GM23338 (cell line): ENCODE results near the gene BCLAF3. TPM values are rescaled to one million over a fixed set of nuclear protein-coding genes. Genes with fewer than 3 reads are reported as not detected.

Source experiments
- ATAC-seq: fragments of 200-7000 bp; cut with Tn5 transposase; 3 replicates; pipeline ENCODE4 v1.9.1; 2020
- DNase-seq: peaks from one replicate; pipeline ENCODE4 v3.0.0-alpha.2; 2015; ENCODE audit warnings: low spot score
- H2AFZ ChIP-seq: fragments of 200-600 bp; sonication (generic); 2 replicates; pipeline ENCODE4 v1.8.0; 2016; ENCODE audit warnings: antibody characterized with exemption, mild to moderate bottlenecking, moderate library complexity
- H3F3A ChIP-seq: fragments of 200-600 bp; sonication (generic); replicated peaks from 2 replicates; pipeline ENCODE4 v1.8.0; 2017; ENCODE audit warnings: antibody characterized with exemption, mixed run types, low read depth
- H3K27ac ChIP-seq: fragments of 200-600 bp; sonication (generic); 2 replicates; pipeline ENCODE4 v1.6.1; 2016; ENCODE audit warnings: low read depth
- H3K27me3 ChIP-seq: fragments of 200-600 bp; sonication (generic); 2 replicates; pipeline ENCODE4 v1.8.0; 2016; ENCODE audit warnings: mild to moderate bottlenecking, mixed run types, moderate library complexity; ENCODE audit not compliant: insufficient read depth
- H3K36me3 ChIP-seq: fragments of 200-600 bp; sonication (generic); 2 replicates; pipeline ENCODE4 v1.8.0; 2016; ENCODE audit warnings: mild to moderate bottlenecking; ENCODE audit not compliant: insufficient read depth
- H3K4me1 ChIP-seq: fragments of 200-600 bp; sonication (generic); 2 replicates; pipeline ENCODE4 v1.8.0; 2016; ENCODE audit warnings: mild to moderate bottlenecking, moderate library complexity; ENCODE audit not compliant: insufficient read depth
- H3K4me2 ChIP-seq: fragments of 200-600 bp; sonication (generic); 2 replicates; pipeline ENCODE4 v1.7.1; 2017; ENCODE audit warnings: mixed run types
- H3K4me3 ChIP-seq: fragments of 200-600 bp; sonication (generic); 2 replicates; pipeline ENCODE4 v1.6.1; 2016; ENCODE audit warnings: mixed run types
- H3K79me2 ChIP-seq: fragments of 200-600 bp; sonication (generic); replicated peaks from 2 replicates; pipeline ENCODE4 v1.8.0; 2017; ENCODE audit warnings: mild to moderate bottlenecking; ENCODE audit not compliant: insufficient read depth
- H3K9me2 ChIP-seq: fragments of 200-600 bp; sonication (generic); 2 replicates; pipeline ENCODE4 v1.8.0; 2017; ENCODE audit not compliant: insufficient read depth
- H4K20me1 ChIP-seq: fragments of 200-600 bp; sonication (generic); replicated peaks from 2 replicates; pipeline ENCODE4 v1.8.0; 2017; ENCODE audit warnings: mild to moderate bottlenecking; ENCODE audit not compliant: insufficient read depth
- H3K27ac Mint-ChIP-seq: 2 replicates; pipeline ENCODE4 v1.8.0; 2020; ENCODE audit warnings: inconsistent platforms, mild to moderate bottlenecking, moderate library complexity, mixed read lengths
- H3K27me3 Mint-ChIP-seq: 3 replicates; pipeline ENCODE4 v1.8.0; 2022; ENCODE audit warnings: low read depth, mild to moderate bottlenecking, moderate library complexity, mixed read lengths, inconsistent platforms; ENCODE audit not compliant: insufficient read depth, poor library complexity
- H3K36me3 Mint-ChIP-seq: 3 replicates; pipeline ENCODE4 v1.8.0; 2021; ENCODE audit warnings: low read depth, mild to moderate bottlenecking, inconsistent platforms, moderate library complexity, mixed read lengths
- H3K4me1 Mint-ChIP-seq: 3 replicates; pipeline ENCODE4 v1.8.0; 2020; ENCODE audit warnings: mild to moderate bottlenecking, inconsistent platforms, mixed read lengths
- H3K4me3 Mint-ChIP-seq: 3 replicates; pipeline ENCODE4 v1.8.0; 2021; ENCODE audit warnings: moderate library complexity, mild to moderate bottlenecking, inconsistent platforms, mixed read lengths
- H3K9me3 Mint-ChIP-seq: 3 replicates; pipeline ENCODE4 v1.8.0; 2020; ENCODE audit warnings: moderate library complexity, mild to moderate bottlenecking, inconsistent platforms, mixed read lengths
- CREB1 ChIP-seq: fragments of 250-450 bp; sonication (Bioruptor Pico); IDR thresholded peaks from 2 replicates; pipeline ENCODE4 v1.5.0; 2020; ENCODE audit warnings: low read depth, mild to moderate bottlenecking, moderate library complexity
- EZH2 ChIP-seq: fragments of 200-600 bp; sonication (generic); IDR thresholded peaks from one replicate; pipeline ENCODE4 v1.8.0; 2017; ENCODE audit warnings: antibody characterized with exemption, mild to moderate bottlenecking, low read depth; ENCODE audit not compliant: unreplicated experiment
- EZH2phosphoT487 ChIP-seq: fragments of 200-600 bp; sonication (generic); IDR thresholded peaks from one replicate; pipeline ENCODE4 v1.8.1; 2018; ENCODE audit warnings: antibody characterized with exemption; ENCODE audit not compliant: unreplicated experiment
- NANOG ChIP-seq: IDR thresholded peaks from 2 replicates; pipeline ENCODE4 v1.6.1; 2016; ENCODE audit warnings: antibody characterized with exemption, borderline replicate concordance
- POLR2AphosphoS5 ChIP-seq: IDR thresholded peaks from 2 replicates; pipeline ENCODE4 v1.6.1; 2016; ENCODE audit warnings: antibody characterized with exemption, low read depth
- STAT1 ChIP-seq: IDR thresholded peaks from one replicate; pipeline ENCODE4 v1.6.1; 2016; ENCODE audit warnings: antibody characterized with exemption; ENCODE audit not compliant: unreplicated experiment
- ZNF114 ChIP-seq: fragments of 250-450 bp; sonication (Bioruptor Pico); IDR thresholded peaks from 2 replicates; pipeline ENCODE4 v1.5.0; 2020; ENCODE audit warnings: mild to moderate bottlenecking, moderate library complexity
- ZNF331 ChIP-seq: fragments of 250-450 bp; sonication (Bioruptor Pico); IDR thresholded peaks from 2 replicates; pipeline ENCODE4 v1.5.0; 2020; ENCODE audit warnings: low read depth, mild to moderate bottlenecking, moderate library complexity
- polyA plus RNA-seq: library from polyadenylated mRNA; unstranded; fragments of >200 nt; fragmentation: Nextera tagmentation; extraction: Ambion mirVana; gene quantifications from 2 replicates; pipeline ENCODE4 v1.2.1, GENCODE V29; 2016
- total RNA-seq: library from RNA; depleted of rRNA; stranded (reverse); fragments of >200 nt; shearing (Covaris generic); gene quantifications from 2 replicates; pipeline ENCODE4 v1.2.3, GENCODE V29; 2014
- TF ChIP-seq, protein P1 (sequence below): IDR thresholded peaks from one replicate; pipeline ENCODE4 v1.6.1; 2018; ENCODE audit warnings: antibody characterized with exemption; ENCODE audit not compliant: unreplicated experiment
- TF ChIP-seq, protein P2 (sequence below): IDR thresholded peaks from 2 replicates; pipeline ENCODE4 v1.6.1; 2016; ENCODE audit warnings: antibody characterized with exemption
- TF ChIP-seq, protein P3 (sequence below): fragments of 250-450 bp; sonication (Bioruptor Pico); IDR thresholded peaks from 2 replicates; pipeline ENCODE4 v1.5.0; 2020; ENCODE audit warnings: mild to moderate bottlenecking, moderate library complexity
- TF ChIP-seq, protein P4 (sequence below), 2 experiments: fragments of 200-600 bp in 1 of 2; sonication (generic) in 1 of 2; conservative IDR thresholded peaks; 2 replicates each; pipeline versions ENCODE4 v1.5.1 to v1.6.1; 2016 to 2017; ENCODE audit warnings: antibody characterized with exemption in 2 of 2, low read depth in 2 of 2, mild to moderate bottlenecking in 2 of 2, moderate library complexity in 1 of 2

The BCLAF3 gene
- total and polyA plus RNA-seq, 2 experiments from 2014 or later: 6.5 to 9.3 TPM

DNA sequence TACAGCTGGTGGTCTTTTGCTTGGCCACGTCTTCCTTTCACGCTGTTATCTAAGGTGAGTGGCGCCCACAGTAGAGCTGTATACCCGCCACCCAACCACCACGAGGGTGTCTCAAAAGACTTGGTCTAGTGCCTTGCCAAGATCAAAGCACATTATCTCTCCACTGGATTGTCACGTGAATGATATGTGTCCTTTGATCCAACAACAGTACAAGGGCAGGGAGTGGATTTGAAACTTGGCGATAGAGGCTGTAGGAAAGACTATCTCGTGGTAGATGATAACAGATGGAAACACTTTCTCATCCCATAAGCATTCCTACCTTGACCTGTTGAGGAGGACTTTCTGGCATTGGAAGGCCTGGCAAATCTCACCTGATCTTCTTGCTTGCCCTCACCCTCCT lies 37.7 kb upstream of the BCLAF3 start (continued):
- TF ChIP-seq, protein P1, sequence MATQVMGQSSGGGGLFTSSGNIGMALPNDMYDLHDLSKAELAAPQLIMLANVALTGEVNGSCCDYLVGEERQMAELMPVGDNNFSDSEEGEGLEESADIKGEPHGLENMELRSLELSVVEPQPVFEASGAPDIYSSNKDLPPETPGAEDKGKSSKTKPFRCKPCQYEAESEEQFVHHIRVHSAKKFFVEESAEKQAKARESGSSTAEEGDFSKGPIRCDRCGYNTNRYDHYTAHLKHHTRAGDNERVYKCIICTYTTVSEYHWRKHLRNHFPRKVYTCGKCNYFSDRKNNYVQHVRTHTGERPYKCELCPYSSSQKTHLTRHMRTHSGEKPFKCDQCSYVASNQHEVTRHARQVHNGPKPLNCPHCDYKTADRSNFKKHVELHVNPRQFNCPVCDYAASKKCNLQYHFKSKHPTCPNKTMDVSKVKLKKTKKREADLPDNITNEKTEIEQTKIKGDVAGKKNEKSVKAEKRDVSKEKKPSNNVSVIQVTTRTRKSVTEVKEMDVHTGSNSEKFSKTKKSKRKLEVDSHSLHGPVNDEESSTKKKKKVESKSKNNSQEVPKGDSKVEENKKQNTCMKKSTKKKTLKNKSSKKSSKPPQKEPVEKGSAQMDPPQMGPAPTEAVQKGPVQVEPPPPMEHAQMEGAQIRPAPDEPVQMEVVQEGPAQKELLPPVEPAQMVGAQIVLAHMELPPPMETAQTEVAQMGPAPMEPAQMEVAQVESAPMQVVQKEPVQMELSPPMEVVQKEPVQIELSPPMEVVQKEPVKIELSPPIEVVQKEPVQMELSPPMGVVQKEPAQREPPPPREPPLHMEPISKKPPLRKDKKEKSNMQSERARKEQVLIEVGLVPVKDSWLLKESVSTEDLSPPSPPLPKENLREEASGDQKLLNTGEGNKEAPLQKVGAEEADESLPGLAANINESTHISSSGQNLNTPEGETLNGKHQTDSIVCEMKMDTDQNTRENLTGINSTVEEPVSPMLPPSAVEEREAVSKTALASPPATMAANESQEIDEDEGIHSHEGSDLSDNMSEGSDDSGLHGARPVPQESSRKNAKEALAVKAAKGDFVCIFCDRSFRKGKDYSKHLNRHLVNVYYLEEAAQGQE: no peak
- TF ChIP-seq CREB1 (CRISPR knock-in tag): no peak

DNA sequence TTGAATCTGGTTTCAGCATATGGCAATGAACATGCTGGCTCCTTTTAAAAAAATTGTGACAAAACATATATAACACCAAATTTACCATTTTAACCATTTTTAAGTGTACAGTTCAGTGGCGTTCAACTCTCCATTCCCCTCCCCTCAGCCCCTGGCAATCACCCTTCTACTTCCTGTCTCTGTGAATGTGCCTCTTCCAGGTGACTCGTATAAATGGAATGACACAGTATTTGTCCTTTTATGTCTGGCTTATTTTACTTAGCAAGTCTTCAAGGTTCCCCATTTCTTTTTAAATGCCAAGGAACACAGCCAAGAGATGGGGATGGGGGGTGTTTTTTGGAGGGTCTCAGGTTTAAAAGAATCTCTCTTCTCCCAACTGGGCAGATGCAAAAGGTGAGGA lies 35.4 kb upstream of the BCLAF3 start:
- no peaks in the 10 kb centered on the region for H3K9me3 Mint-ChIP-seq
- no peaks in the 10 kb centered on the region for H4K20me1 ChIP-seq
- H3K4me2 ChIP-seq: no peak overlapping the region
- no peak overlapping the region for H3K4me3 ChIP-seq
- H3K27ac ChIP-seq: no peak overlapping the region
- no peaks in the 10 kb centered on the region for H3K4me1 ChIP-seq
- H3K4me1 Mint-ChIP-seq: peaks cover 9% of the 10 kb centered on the region; the same call in 2 of the 3 replicates
- no peaks in the 10 kb centered on the region for H3K36me3 Mint-ChIP-seq
- H3K36me3 ChIP-seq: no peaks in the 10 kb centered on the region
- H3K79me2 ChIP-seq: no peaks in the 10 kb centered on the region
- no peaks in the 10 kb centered on the region for H3K27me3 Mint-ChIP-seq
- no peaks in the 10 kb centered on the region for H3K9me2 ChIP-seq
- no peak overlapping the region for H3K27ac Mint-ChIP-seq
- no peaks in the 10 kb centered on the region for H3K27me3 ChIP-seq
- no peaks in the 10 kb centered on the region for H3F3A ChIP-seq
- H3K4me3 Mint-ChIP-seq: no peak overlapping the region
- ATAC-seq (no peak), DNase-seq (no peak)
- H2AFZ ChIP-seq: no peak overlapping the region
- no peak for TF ChIP-seq STAT1
- TF ChIP-seq NANOG: no peak
- TF ChIP-seq ZNF331 (CRISPR knock-in tag): no peak
- TF ChIP-seq, protein P2, sequence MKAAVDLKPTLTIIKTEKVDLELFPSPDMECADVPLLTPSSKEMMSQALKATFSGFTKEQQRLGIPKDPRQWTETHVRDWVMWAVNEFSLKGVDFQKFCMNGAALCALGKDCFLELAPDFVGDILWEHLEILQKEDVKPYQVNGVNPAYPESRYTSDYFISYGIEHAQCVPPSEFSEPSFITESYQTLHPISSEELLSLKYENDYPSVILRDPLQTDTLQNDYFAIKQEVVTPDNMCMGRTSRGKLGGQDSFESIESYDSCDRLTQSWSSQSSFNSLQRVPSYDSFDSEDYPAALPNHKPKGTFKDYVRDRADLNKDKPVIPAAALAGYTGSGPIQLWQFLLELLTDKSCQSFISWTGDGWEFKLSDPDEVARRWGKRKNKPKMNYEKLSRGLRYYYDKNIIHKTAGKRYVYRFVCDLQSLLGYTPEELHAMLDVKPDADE: no peak
- TF ChIP-seq, protein P3, sequence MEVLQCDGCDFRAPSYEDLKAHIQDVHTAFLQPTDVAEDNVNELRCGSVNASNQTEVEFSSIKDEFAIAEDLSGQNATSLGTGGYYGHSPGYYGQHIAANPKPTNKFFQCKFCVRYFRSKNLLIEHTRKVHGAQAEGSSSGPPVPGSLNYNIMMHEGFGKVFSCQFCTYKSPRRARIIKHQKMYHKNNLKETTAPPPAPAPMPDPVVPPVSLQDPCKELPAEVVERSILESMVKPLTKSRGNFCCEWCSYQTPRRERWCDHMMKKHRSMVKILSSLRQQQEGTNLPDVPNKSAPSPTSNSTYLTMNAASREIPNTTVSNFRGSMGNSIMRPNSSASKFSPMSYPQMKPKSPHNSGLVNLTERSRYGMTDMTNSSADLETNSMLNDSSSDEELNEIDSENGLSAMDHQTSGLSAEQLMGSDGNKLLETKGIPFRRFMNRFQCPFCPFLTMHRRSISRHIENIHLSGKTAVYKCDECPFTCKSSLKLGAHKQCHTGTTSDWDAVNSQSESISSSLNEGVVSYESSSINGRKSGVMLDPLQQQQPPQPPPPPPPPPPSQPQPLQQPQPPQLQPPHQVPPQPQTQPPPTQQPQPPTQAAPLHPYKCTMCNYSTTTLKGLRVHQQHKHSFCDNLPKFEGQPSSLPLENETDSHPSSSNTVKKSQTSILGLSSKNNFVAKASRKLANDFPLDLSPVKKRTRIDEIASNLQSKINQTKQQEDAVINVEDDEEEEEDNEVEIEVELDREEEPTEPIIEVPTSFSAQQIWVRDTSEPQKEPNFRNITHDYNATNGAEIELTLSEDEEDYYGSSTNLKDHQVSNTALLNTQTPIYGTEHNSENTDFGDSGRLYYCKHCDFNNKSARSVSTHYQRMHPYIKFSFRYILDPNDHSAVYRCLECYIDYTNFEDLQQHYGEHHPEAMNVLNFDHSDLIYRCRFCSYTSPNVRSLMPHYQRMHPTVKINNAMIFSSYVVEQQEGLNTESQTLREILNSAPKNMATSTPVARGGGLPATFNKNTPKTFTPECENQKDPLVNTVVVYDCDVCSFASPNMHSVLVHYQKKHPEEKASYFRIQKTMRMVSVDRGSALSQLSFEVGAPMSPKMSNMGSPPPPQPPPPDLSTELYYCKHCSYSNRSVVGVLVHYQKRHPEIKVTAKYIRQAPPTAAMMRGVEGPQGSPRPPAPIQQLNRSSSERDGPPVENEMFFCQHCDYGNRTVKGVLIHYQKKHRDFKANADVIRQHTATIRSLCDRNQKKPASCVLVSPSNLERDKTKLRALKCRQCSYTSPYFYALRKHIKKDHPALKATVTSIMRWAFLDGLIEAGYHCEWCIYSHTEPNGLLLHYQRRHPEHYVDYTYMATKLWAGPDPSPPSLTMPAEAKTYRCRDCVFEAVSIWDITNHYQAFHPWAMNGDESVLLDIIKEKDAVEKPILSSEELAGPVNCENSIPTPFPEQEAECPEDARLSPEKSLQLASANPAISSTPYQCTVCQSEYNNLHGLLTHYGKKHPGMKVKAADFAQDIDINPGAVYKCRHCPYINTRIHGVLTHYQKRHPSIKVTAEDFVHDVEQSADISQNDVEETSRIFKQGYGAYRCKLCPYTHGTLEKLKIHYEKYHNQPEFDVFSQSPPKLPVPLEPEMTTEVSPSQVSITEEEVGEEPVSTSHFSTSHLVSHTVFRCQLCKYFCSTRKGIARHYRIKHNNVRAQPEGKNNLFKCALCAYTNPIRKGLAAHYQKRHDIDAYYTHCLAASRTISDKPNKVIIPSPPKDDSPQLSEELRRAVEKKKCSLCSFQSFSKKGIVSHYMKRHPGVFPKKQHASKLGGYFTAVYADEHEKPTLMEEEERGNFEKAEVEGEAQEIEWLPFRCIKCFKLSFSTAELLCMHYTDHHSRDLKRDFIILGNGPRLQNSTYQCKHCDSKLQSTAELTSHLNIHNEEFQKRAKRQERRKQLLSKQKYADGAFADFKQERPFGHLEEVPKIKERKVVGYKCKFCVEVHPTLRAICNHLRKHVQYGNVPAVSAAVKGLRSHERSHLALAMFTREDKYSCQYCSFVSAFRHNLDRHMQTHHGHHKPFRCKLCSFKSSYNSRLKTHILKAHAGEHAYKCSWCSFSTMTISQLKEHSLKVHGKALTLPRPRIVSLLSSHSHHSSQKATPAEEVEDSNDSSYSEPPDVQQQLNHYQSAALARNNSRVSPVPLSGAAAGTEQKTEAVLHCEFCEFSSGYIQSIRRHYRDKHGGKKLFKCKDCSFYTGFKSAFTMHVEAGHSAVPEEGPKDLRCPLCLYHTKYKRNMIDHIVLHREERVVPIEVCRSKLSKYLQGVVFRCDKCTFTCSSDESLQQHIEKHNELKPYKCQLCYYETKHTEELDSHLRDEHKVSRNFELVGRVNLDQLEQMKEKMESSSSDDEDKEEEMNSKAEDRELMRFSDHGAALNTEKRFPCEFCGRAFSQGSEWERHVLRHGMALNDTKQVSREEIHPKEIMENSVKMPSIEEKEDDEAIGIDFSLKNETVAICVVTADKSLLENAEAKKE (CRISPR knock-in tag): no peak
- TF ChIP-seq EZH2: no peak
- no peak for TF ChIP-seq POLR2AphosphoS5
- TF ChIP-seq EZH2phosphoT487: no peak
- TF ChIP-seq ZNF114 (CRISPR knock-in tag): no peak
- TF ChIP-seq, protein P4, sequence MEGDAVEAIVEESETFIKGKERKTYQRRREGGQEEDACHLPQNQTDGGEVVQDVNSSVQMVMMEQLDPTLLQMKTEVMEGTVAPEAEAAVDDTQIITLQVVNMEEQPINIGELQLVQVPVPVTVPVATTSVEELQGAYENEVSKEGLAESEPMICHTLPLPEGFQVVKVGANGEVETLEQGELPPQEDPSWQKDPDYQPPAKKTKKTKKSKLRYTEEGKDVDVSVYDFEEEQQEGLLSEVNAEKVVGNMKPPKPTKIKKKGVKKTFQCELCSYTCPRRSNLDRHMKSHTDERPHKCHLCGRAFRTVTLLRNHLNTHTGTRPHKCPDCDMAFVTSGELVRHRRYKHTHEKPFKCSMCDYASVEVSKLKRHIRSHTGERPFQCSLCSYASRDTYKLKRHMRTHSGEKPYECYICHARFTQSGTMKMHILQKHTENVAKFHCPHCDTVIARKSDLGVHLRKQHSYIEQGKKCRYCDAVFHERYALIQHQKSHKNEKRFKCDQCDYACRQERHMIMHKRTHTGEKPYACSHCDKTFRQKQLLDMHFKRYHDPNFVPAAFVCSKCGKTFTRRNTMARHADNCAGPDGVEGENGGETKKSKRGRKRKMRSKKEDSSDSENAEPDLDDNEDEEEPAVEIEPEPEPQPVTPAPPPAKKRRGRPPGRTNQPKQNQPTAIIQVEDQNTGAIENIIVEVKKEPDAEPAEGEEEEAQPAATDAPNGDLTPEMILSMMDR (conservative IDR thresholded peaks at IDR 0.05; ENCODE audit: low read depth in 2 of 2): no peak
